Neural progenitor cell (in vitro differentiated cells): ENCODE results near the gene KIF25. TPM values are rescaled to one million over a fixed set of nuclear protein-coding genes. Genes with fewer than 3 reads are reported as not detected.

Experiments
- DNase-seq: peaks from one replicate; pipeline ENCODE4 v3.0.0-alpha.2; 2016; ENCODE audit warnings: low spot score
- H2AFZ ChIP-seq: fragments of 200-600 bp; sonication (generic); replicated peaks from 2 replicates; pipeline ENCODE4 v1.6.1; 2016; ENCODE audit warnings: antibody characterized with exemption
- H3F3A ChIP-seq: fragments of 200-600 bp; sonication (generic); 2 replicates; pipeline ENCODE4 v1.6.1; 2016; ENCODE audit warnings: antibody characterized with exemption, low read depth
- H3K27ac ChIP-seq: fragments of 200-600 bp; sonication (generic); 2 replicates; pipeline ENCODE4 v1.5.1; 2016; ENCODE audit warnings: mild to moderate bottlenecking
- H3K27me3 ChIP-seq: fragments of 200-600 bp; sonication (generic); 2 replicates; pipeline ENCODE4 v1.6.1; 2016; ENCODE audit warnings: mild to moderate bottlenecking, moderate library complexity
- H3K36me3 ChIP-seq: fragments of 200-600 bp; sonication (generic); 2 replicates; pipeline ENCODE4 v1.5.1; 2016
- H3K4me1 ChIP-seq: fragments of 200-600 bp; sonication (generic); 2 replicates; pipeline ENCODE4 v1.6.1; 2016; ENCODE audit warnings: mixed run types
- H3K4me2 ChIP-seq: fragments of 200-600 bp; sonication (generic); 2 replicates; pipeline ENCODE4 v1.6.1; 2016
- H3K4me3 ChIP-seq: fragments of 200-600 bp; sonication (generic); 2 replicates; pipeline ENCODE4 v1.5.1; 2016
- H3K79me2 ChIP-seq: fragments of 200-600 bp; sonication (generic); 2 replicates; pipeline ENCODE4 v1.6.1; 2016; ENCODE audit warnings: low read depth
- H3K9ac ChIP-seq: fragments of 200-600 bp; sonication (generic); 2 replicates; pipeline ENCODE4 v1.6.1; 2016
- H3K9me3 ChIP-seq: fragments of 200-600 bp; sonication (generic); 2 replicates; pipeline ENCODE4 v1.5.1; 2016; ENCODE audit warnings: low read depth
- H4K20me1 ChIP-seq: fragments of 200-600 bp; sonication (generic); 2 replicates; pipeline ENCODE4 v1.6.1; 2016; ENCODE audit warnings: low read depth
- H3K27ac Mint-ChIP-seq: 3 replicates; pipeline ENCODE4 v1.8.0; 2021; ENCODE audit warnings: mixed read lengths
- H3K27me3 Mint-ChIP-seq: 2 replicates; pipeline ENCODE4 v1.8.0; 2022; ENCODE audit warnings: low read depth, mild to moderate bottlenecking, inconsistent platforms, moderate library complexity, mixed read lengths; ENCODE audit not compliant: insufficient read depth
- H3K36me3 Mint-ChIP-seq: 3 replicates; pipeline ENCODE4 v1.8.0; 2021; ENCODE audit warnings: mixed read lengths
- H3K4me1 Mint-ChIP-seq: 3 replicates; pipeline ENCODE4 v1.8.0; 2021; ENCODE audit warnings: mixed read lengths
- H3K4me3 Mint-ChIP-seq: 3 replicates; pipeline ENCODE4 v1.8.0; 2021; ENCODE audit warnings: mild to moderate bottlenecking, moderate library complexity, mixed read lengths
- H3K9me3 Mint-ChIP-seq: 3 replicates; pipeline ENCODE4 v1.8.0; 2020; ENCODE audit warnings: mixed read lengths
- CTCF ChIP-seq: fragments of 200-600 bp; sonication (generic); IDR thresholded peaks from 2 replicates; pipeline ENCODE4 v1.5.1; 2017; ENCODE audit warnings: antibody characterized with exemption, mild to moderate bottlenecking
- EZH2 ChIP-seq: fragments of 200-600 bp; sonication (generic); IDR thresholded peaks from 2 replicates; pipeline ENCODE4 v1.6.1; 2017; ENCODE audit warnings: antibody characterized with exemption, mild to moderate bottlenecking, moderate library complexity
- EZH2phosphoT487 ChIP-seq: fragments of 200-600 bp; sonication (generic); IDR thresholded peaks from 2 replicates; pipeline ENCODE4 v1.6.1; 2017; ENCODE audit warnings: antibody characterized with exemption
- total RNA-seq: library from RNA; depleted of rRNA; stranded (reverse); fragments of >200 nt; gene quantifications from 2 replicates; pipeline ENCODE4 v1.2.3, GENCODE V29; 2015; ENCODE audit warnings: low replicate concordance

The KIF25 gene
- total RNA-seq, 1 donor from 2014 or later: 1.2 TPM

DNA sequence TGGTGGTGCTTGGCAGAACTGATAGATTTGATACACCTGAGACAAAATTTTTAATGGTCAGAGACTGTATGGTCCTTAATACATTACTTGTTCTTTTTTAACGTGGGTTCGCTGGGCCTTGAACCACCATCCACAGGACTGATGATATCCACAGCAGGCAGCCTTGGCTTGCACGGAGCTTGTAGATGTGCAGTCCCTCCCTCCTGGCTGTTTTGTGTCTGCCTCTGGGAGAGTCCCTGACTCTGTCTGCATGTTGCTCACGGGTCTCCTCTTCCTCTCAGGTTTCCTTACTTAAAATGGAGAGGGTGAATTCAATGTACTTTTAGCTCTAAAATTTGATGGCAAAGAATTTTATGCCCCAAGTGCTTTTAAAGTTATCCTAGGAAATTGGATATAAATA lies 17.5 kb downstream of the KIF25 start:
- Histone ChIP-seq H4K20me1 (no peaks in the 10 kb centered on the region), H2AFZ (no peak overlapping the region), H3K4me2 (no peak overlapping the region), H3K9ac (no peak overlapping the region), H3K27ac (no peak overlapping the region), H3K4me1 (peaks cover 5% of the 10 kb centered on the region), H3K27me3 (no peaks in the 10 kb centered on the region), H3F3A (no peaks in the 10 kb centered on the region), H3K36me3 (no peaks in the 10 kb centered on the region), H3K9me3 (peaks cover 11% of the 10 kb centered on the region), H3K79me2 (no peaks in the 10 kb centered on the region), H3K4me3 (no peak overlapping the region)
- no peak for DNase-seq
- peaks cover 2% of the 10 kb centered on the region for H3K27me3 Mint-ChIP-seq
- TF ChIP-seq EZH2phosphoT487: no peak
- TF ChIP-seq CTCF: no peak
- TF ChIP-seq EZH2: no peak
- peaks cover 36% of the 10 kb centered on the region for H3K9me3 Mint-ChIP-seq
- H3K27ac Mint-ChIP-seq: no peak overlapping the region
- no peak overlapping the region for H3K4me3 Mint-ChIP-seq
- H3K4me1 Mint-ChIP-seq: peaks cover 3% of the 10 kb centered on the region
- no peaks in the 10 kb centered on the region for H3K36me3 Mint-ChIP-seq

- H3K27ac ChIP-seq: no peak overlapping the region
- H3K9me3 ChIP-seq: peaks cover 11% of the 10 kb centered on the region
- Mint-ChIP-seq H3K4me3 (no peak overlapping the region), H3K36me3 (no peaks in the 10 kb centered on the region), H3K9me3 (peaks cover 33% of the 10 kb centered on the region), H3K27ac (no peak overlapping the region), H3K27me3 (peaks cover 2% of the 10 kb centered on the region), H3K4me1 (peaks cover 3% of the 10 kb centered on the region)
- no peaks in the 10 kb centered on the region for H4K20me1 ChIP-seq
- H3K36me3 ChIP-seq: no peaks in the 10 kb centered on the region
- H2AFZ ChIP-seq: no peak overlapping the region
- no peak for TF ChIP-seq EZH2phosphoT487
- no peak for TF ChIP-seq CTCF
- no peak for TF ChIP-seq EZH2
- no peaks in the 10 kb centered on the region for H3F3A ChIP-seq
- no peaks in the 10 kb centered on the region for H3K79me2 ChIP-seq
- H3K4me1 ChIP-seq: peaks cover 5% of the 10 kb centered on the region
- H3K4me2 ChIP-seq: no peak overlapping the region
- DNase-seq: no peak
- H3K27me3 ChIP-seq: no peaks in the 10 kb centered on the region
- H3K4me3 ChIP-seq: no peak overlapping the region
- H3K9ac ChIP-seq: no peak overlapping the region
Measured at GRCh38 chr6:168015482-168016175, 18.2 kb downstream of the KIF25 start.

GRCh38 chr6:168016176-168016620 lies 18.7 kb downstream of the KIF25 start:
- Mint-ChIP-seq H3K9me3 (peaks cover 28% of the 10 kb centered on the region), H3K27me3 (peaks cover 2% of the 10 kb centered on the region), H3K36me3 (no peaks in the 10 kb centered on the region), H3K4me1 (peaks cover 3% of the 10 kb centered on the region), H3K4me3 (no peak overlapping the region), H3K27ac (no peak overlapping the region)
- no peaks in the 10 kb centered on the region for H3K36me3 ChIP-seq
- H3K4me2 ChIP-seq: no peak overlapping the region
- H3K9me3 ChIP-seq: peaks cover 7% of the 10 kb centered on the region
- DNase-seq: no peak
- H3K4me3 ChIP-seq: no peak overlapping the region
- peak overlapping the region; percentile 60 for H2AFZ ChIP-seq
- H3K9ac ChIP-seq: no peak overlapping the region
- peaks cover 5% of the 10 kb centered on the region for H3K4me1 ChIP-seq
- no peaks in the 10 kb centered on the region for H3K79me2 ChIP-seq
- H3K27me3 ChIP-seq: no peaks in the 10 kb centered on the region
- no peak overlapping the region for H3K27ac ChIP-seq
- no peaks in the 10 kb centered on the region for H3F3A ChIP-seq
- no peak for TF ChIP-seq EZH2
- no peak for TF ChIP-seq CTCF
- no peak for TF ChIP-seq EZH2phosphoT487
- no peaks in the 10 kb centered on the region for H4K20me1 ChIP-seq
